ENCODE results near the gene PCDHGC5.

GRCh38 chr5:141484641-141485311 is 4.1 kb upstream of the PCDHGC5 start, which contains the start of gene PCDHGC4:
- TF ChIP-seq POLR2A (IDR thresholded peaks at IDR 0.05), result no peak
- TF ChIP-seq, protein P1, sequence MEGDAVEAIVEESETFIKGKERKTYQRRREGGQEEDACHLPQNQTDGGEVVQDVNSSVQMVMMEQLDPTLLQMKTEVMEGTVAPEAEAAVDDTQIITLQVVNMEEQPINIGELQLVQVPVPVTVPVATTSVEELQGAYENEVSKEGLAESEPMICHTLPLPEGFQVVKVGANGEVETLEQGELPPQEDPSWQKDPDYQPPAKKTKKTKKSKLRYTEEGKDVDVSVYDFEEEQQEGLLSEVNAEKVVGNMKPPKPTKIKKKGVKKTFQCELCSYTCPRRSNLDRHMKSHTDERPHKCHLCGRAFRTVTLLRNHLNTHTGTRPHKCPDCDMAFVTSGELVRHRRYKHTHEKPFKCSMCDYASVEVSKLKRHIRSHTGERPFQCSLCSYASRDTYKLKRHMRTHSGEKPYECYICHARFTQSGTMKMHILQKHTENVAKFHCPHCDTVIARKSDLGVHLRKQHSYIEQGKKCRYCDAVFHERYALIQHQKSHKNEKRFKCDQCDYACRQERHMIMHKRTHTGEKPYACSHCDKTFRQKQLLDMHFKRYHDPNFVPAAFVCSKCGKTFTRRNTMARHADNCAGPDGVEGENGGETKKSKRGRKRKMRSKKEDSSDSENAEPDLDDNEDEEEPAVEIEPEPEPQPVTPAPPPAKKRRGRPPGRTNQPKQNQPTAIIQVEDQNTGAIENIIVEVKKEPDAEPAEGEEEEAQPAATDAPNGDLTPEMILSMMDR (IDR thresholded peaks at IDR 0.05), result no peak

All from lower leg skin (tissue), 3 donors.